HepG2 (cell line): Measurements from ENCODE around the gene RASGRP1. TPM values are rescaled to one million over a fixed set of nuclear protein-coding genes. Genes with fewer than 3 reads are reported as not detected.

ENCODE experiments used
- AKAP8 ChIP-seq: sonication (generic); formaldehyde crosslinking; IDR thresholded peaks from 2 replicates; pipeline ENCODE4 v1.5.1; 2020; ENCODE audit warnings: mild to moderate bottlenecking, missing genetic modification reagents
- BRD4 ChIP-seq: sonication (generic); formaldehyde crosslinking; IDR thresholded peaks from 2 replicates; pipeline ENCODE4 v1.4.0; 2020; ENCODE audit warnings: missing genetic modification reagents
- CBFB ChIP-seq: sonication (generic); formaldehyde crosslinking; IDR thresholded peaks from 2 replicates; pipeline ENCODE4 v1.4.0; 2020; ENCODE audit warnings: missing genetic modification reagents
- DNMT3B ChIP-seq: conservative IDR thresholded peaks from 2 replicates; pipeline ENCODE4 v1.6.1; 2016; ENCODE audit warnings: missing biosample characterization, control low read depth
- HNF1A ChIP-seq, 2 experiments: sonication (generic) in 1 of 2; formaldehyde crosslinking in 1 of 2; IDR thresholded peaks; 2 replicates each; pipeline versions ENCODE4 v1.4.0 to v1.6.1; 2016 to 2020; ENCODE audit warnings: borderline replicate concordance in 1 of 2, low read depth in 1 of 2, mild to moderate bottlenecking in 1 of 2, missing genetic modification reagents in 1 of 2
- MIER2 ChIP-seq: IDR thresholded peaks from 2 replicates; pipeline ENCODE4 v1.6.1; 2016; ENCODE audit warnings: missing biosample characterization, missing genetic modification reagents
- MIXL1 ChIP-seq: IDR thresholded peaks from 2 replicates; pipeline ENCODE4 v1.6.1; 2016
- MTA3 ChIP-seq: sonication (generic); formaldehyde crosslinking; IDR thresholded peaks from 2 replicates; pipeline ENCODE4 v1.4.0; 2020; ENCODE audit warnings: missing genetic modification reagents
- RARA ChIP-seq: IDR thresholded peaks from 2 replicates; pipeline ENCODE4 v1.6.1; 2016; ENCODE audit warnings: missing genetic modification reagents, missing compliant biosample characterization
- SP1 ChIP-seq, 2 experiments: fragments of 450-650 bp in 1 of 2; sonication (generic) in 1 of 2; formaldehyde crosslinking in 1 of 2; IDR thresholded peaks; 2 replicates each; pipeline versions ENCODE4 v1.4.0 to v1.6.1; 2016 to 2020; ENCODE audit warnings: missing genetic modification reagents in 1 of 2
- ZFP41 ChIP-seq: sonication (generic); formaldehyde crosslinking; IDR thresholded peaks from 2 replicates; pipeline ENCODE4 v1.4.0; 2020; ENCODE audit warnings: mild to moderate bottlenecking, missing genetic modification reagents, borderline replicate concordance
- ZNF407 ChIP-seq: sonication (generic); formaldehyde crosslinking; IDR thresholded peaks from one replicate; pipeline ENCODE4 v1.5.1; 2020; ENCODE audit warnings: mild to moderate bottlenecking, missing genetic modification reagents; ENCODE audit errors: not compliant biosample characterization
- ZNF670 ChIP-seq: sonication (generic); formaldehyde crosslinking; IDR thresholded peaks from 2 replicates; pipeline ENCODE4 v1.8.0; 2022; ENCODE audit warnings: mild to moderate bottlenecking, missing genetic modification reagents, borderline replicate concordance
- polyA plus RNA-seq, 8 experiments: library from polyadenylated mRNA; depleted of rRNA in 3 of 8; stranded (reverse) in 7 of 8; unstranded in 1 of 8; fragments of >200 nt; fragmentation: Illumina TruSeq in 4 of 8; extraction: Trizol in 4 of 8; gene quantifications; 2 replicates each; pipeline versions ENCODE4 v1.2.1 to v1.2.3, GENCODE V29; 2011 to 2016; ENCODE audit warnings: low read depth in 4 of 8, missing spikeins in 1 of 8, mixed read lengths in 1 of 8; ENCODE audit not compliant: insufficient read depth in 1 of 8
- total RNA-seq, 5 experiments: library from RNA; depleted of rRNA; stranded (reverse); fragments of >200 nt; fragmentation: Illumina TruSeq; extraction: Trizol; gene quantifications; 2 replicates each; pipeline ENCODE4 v1.2.3, GENCODE V29; 2016; ENCODE audit warnings: low read depth in 1 of 5

The RASGRP1 gene
- total and polyA plus RNA-seq, 2 of the 13 experiments (the other 11 are each of a cell fraction or from before 2014, with no cell fraction given) = 0.07 TPM; not detected in 1

GRCh38 chr15:38479756-38480155 is 84.9 kb downstream of the RASGRP1 start (continued):
- TF ChIP-seq MIER2 (CRISPR knock-in tag) (no peak), HNF1A (IDR thresholded peaks at IDR 0.05; ENCODE audit: low read depth) (no peak), HNF1A (CRISPR knock-in tag; IDR thresholded peaks at IDR 0.05; ENCODE audit: borderline replicate concordance) (no peak), BRD4 (CRISPR knock-in tag) (no peak), MIXL1 (CRISPR knock-in tag) (no peak), RARA (no peak), CBFB (CRISPR knock-in tag) (no peak), ZNF407 (CRISPR knock-in tag) (no peak), SP1 (IDR thresholded peaks at IDR 0.05) (no peak), SP1 (CRISPR knock-in tag; IDR thresholded peaks at IDR 0.05) (no peak), ZFP41 (no peak), AKAP8 (CRISPR knock-in tag) (no peak), MTA3 (no peak), ZNF670 (CRISPR knock-in tag) (no peak), DNMT3B (CRISPR knock-in tag) (no peak)
